Uterus (tissue), 4 donors: ENCODE results near the gene CECR2. TPM values are rescaled to one million over a fixed set of nuclear protein-coding genes. Genes with fewer than 3 reads are reported as not detected.

Experiments used
- DNase-seq, 2 donors: peaks; one replicate each; pipeline ENCODE4 v3.0.0-alpha.2; 2019 to 2020
- H3K27ac ChIP-seq, 2 donors: fragments of 200-600 bp; sonication (generic); 1 replicate in 1 of 2; 2 replicates in 1 of 2; pipeline ENCODE4 v1.5.1; 2016 to 2018
- H3K27me3 ChIP-seq, 2 donors: fragments of 200-600 bp; sonication (generic); one replicate each; pipeline ENCODE4 v1.5.1; 2018 to 2019; ENCODE audit warnings: control low read depth in 1 of 2
- H3K36me3 ChIP-seq, 2 donors: fragments of 200-600 bp; sonication (generic); one replicate each; pipeline ENCODE4 v1.5.1; 2019; ENCODE audit warnings: control low read depth in 1 of 2
- H3K4me1 ChIP-seq, 2 donors: fragments of 200-600 bp; sonication (generic); one replicate each; pipeline ENCODE4 v1.5.1; 2018 to 2019; ENCODE audit warnings: control low read depth in 1 of 2
- H3K4me3 ChIP-seq, 2 donors: fragments of 200-600 bp; sonication (generic); 1 replicate in 1 of 2; 2 replicates in 1 of 2; pipeline ENCODE4 v1.5.1; 2018 to 2019; ENCODE audit warnings: mild to moderate bottlenecking in 1 of 2
- H3K9me3 ChIP-seq, 2 donors: fragments of 200-600 bp; sonication (generic); one replicate each; pipeline ENCODE4 v1.5.1; 2019; ENCODE audit warnings: control low read depth in 1 of 2
- POLR2A ChIP-seq, 2 donors: fragments of 450-650 bp; IDR thresholded peaks; one replicate each; pipeline ENCODE4 v1.6.1; 2016; ENCODE audit warnings: antibody characterized with exemption in 2 of 2, mild to moderate bottlenecking in 1 of 2, moderate library complexity in 1 of 2
- intact Hi-C: fragments of 100-400 bp; cut with DNase I; formaldehyde crosslinking; loops from one replicate; pipeline ENCODE4 v1.15.1; 2023; ENCODE audit warnings: low total_unique reads
- total RNA-seq, 4 donors: library from RNA; depleted of rRNA in 3 of 4; stranded (reverse); fragments of >200 nt in 3 of 4; gene quantifications; one replicate each; pipeline versions ENCODE4 v1.1.0 to v1.2.4, GENCODE V29; 2014 to 2023
- TF ChIP-seq, protein P1 (sequence below), 4 experiments: fragments of 200-600 bp in 2 of 4; fragments of 450-650 bp in 2 of 4; sonication (generic) in 2 of 4; IDR thresholded peaks; one replicate each; pipeline ENCODE4 v1.5.1; 2016 to 2019; ENCODE audit warnings: antibody characterized with exemption in 4 of 4, mild to moderate bottlenecking in 2 of 4, moderate library complexity in 1 of 4
- donor health status: DM: yes; HTN: yes; CAD: no.

Gene CECR2
- total RNA-seq, 4 donors from 2014 or later, result under 0.01 to 6.3 (median 3.8) TPM

DNA sequence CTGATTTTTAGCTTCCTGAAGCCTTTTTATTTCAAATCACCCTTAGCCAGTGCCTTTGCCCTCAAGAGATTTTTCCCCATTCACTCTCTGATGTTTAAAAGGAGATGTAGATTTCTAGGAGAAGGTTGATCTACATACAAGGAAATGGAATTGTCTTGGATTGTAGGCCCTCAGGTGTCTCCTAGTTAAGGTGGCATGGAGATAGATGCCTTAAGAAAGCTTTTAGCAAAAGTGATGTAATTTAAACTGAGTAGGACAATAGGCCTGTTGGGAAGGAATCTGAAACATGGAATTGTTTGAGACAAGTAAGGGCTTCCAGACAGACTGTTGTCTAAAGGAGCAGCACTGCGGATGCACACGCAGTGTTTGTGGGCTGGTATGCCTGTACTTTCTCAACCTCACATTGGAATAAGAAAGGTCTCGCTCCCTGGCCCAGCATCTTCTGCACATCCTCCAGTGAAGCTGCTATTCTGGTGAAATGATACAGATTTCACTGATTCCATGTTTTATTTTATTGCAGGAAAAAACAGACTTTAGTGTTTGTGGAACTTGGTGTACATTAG, 124.2 kb downstream of the CECR2 start:
- no peaks in the 10 kb centered on the region for H3K4me1 ChIP-seq
- TF ChIP-seq, protein P1, sequence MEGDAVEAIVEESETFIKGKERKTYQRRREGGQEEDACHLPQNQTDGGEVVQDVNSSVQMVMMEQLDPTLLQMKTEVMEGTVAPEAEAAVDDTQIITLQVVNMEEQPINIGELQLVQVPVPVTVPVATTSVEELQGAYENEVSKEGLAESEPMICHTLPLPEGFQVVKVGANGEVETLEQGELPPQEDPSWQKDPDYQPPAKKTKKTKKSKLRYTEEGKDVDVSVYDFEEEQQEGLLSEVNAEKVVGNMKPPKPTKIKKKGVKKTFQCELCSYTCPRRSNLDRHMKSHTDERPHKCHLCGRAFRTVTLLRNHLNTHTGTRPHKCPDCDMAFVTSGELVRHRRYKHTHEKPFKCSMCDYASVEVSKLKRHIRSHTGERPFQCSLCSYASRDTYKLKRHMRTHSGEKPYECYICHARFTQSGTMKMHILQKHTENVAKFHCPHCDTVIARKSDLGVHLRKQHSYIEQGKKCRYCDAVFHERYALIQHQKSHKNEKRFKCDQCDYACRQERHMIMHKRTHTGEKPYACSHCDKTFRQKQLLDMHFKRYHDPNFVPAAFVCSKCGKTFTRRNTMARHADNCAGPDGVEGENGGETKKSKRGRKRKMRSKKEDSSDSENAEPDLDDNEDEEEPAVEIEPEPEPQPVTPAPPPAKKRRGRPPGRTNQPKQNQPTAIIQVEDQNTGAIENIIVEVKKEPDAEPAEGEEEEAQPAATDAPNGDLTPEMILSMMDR (IDR thresholded peaks at IDR 0.05), result no peak
- H3K27ac ChIP-seq, result peak overlapping the region in 1 of 2 donors; percentile 34
- H3K27me3 ChIP-seq, result no peaks in the 10 kb centered on the region
- intact Hi-C loops, result no loop called here
- peak in 1 of 2 donors; percentile 21 for DNase-seq
- H3K36me3 ChIP-seq, result no peaks in the 10 kb centered on the region
- H3K4me3 ChIP-seq, result no peak overlapping the region
- no peaks in the 10 kb centered on the region for H3K9me3 ChIP-seq

DNA sequence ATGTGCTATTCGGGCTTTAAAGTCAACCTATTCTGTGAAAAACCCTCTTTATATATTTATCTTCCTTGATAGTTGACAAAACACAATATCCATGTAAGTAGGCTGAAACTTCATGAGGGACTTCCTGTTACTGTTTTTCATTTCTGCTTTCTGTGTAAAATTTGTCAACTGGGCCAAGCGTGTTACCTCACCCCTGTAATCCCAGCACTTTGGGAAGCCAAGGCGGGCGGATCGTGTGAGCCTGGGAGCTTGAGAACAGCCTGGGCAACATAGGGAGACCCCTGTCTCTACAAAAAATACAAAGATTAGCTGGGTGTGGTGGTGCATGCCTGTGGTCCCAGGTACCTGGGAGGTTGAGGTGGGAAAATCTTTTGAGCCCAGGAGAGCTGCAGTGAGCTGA, 127.6 kb downstream of the CECR2 start:
- no peaks in the 10 kb centered on the region for H3K27me3 ChIP-seq
- no peak overlapping the region for H3K27ac ChIP-seq
- TF ChIP-seq POLR2A (IDR thresholded peaks at IDR 0.05), result no peak
- TF ChIP-seq, protein P1 (IDR thresholded peaks at IDR 0.05), result no peak
- intact Hi-C loops, result no loop called here
- no peak overlapping the region for H3K4me3 ChIP-seq
- no peaks in the 10 kb centered on the region for H3K9me3 ChIP-seq
- no peaks in the 10 kb centered on the region for H3K4me1 ChIP-seq
- DNase-seq, result no peak
- no peaks in the 10 kb centered on the region for H3K36me3 ChIP-seq

DNA sequence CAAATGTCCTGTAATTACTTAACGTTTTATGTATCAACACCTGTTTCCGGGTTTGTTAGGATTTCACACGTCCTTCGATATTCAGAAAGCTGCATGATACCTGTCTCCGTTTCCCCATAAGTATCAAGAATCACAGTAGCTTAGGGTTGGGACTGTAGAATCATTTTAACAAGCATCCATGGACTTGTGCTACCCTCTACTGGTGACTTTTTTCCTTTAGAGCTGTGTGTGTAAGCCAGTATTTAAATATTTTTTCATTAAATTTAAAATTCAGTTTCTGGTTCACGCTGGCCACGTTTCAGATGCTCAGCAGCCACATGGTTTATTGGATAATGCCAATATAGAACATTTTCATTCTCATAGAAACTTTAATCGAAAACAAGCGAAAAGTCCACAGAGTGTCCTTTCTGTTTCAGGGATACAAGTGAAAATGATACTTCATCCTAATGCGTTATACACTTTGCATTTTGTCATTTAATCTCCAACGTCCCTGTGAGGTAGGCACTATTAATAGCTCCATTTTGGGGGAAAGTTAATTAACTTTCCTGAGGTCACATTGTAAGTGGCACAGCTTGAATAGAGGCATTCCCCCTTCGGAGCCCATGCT, 132.5 kb downstream of the CECR2 start:
- Histone ChIP-seq H3K27me3 (no peaks in the 10 kb centered on the region), H3K9me3 (no peaks in the 10 kb centered on the region), H3K36me3 (no peaks in the 10 kb centered on the region), H3K27ac (no peak overlapping the region), H3K4me1 (no peaks in the 10 kb centered on the region), H3K4me3 (no peak overlapping the region)
- peak in 1 of 2 donors; percentile 20 for DNase-seq
- TF ChIP-seq, protein P1 (IDR thresholded peaks at IDR 0.05), result peak; percentile 37 to 79 (median 56)
- no peak for TF ChIP-seq POLR2A (IDR thresholded peaks at IDR 0.05)
- intact Hi-C loops, result loop anchor here (5.0 kb wide), 1 partner anchor 329 kb away; no protein-coding TSS in a partner anchor

- Histone ChIP-seq H3K4me1 (no peaks in the 10 kb centered on the region), H3K9me3 (no peaks in the 10 kb centered on the region), H3K36me3 (no peaks in the 10 kb centered on the region), H3K27ac (no peak overlapping the region), H3K4me3 (no peak overlapping the region), H3K27me3 (no peaks in the 10 kb centered on the region)
- TF ChIP-seq, protein P1 (IDR thresholded peaks at IDR 0.05), result no peak
- TF ChIP-seq POLR2A (IDR thresholded peaks at IDR 0.05), result no peak
- intact Hi-C loops, result no loop called here
- no peak for DNase-seq
These were observed 138.8 kb downstream of the CECR2 start for GRCh38 chr22:17508110-17508509.

DNA sequence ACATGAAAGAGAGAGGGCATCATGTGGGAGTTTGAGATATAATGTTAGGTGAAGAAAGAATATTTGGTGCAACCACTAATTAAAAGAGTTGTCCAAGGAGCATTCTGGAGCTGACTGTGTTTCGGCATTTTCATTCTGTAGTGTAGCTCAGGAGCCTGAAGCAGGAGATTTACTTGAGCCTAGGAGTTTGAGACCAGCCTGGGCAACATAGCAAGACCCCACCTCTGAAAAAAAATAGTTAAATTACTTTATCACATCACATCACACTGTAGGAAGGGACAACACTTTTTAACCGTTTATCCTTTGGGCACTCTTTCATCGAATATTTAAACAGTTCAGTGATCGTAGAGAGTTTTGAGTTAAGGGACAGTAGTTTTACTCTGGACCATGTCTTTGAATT, 143.7 kb downstream of the CECR2 start:
- H3K27ac ChIP-seq, result no peak overlapping the region
- H3K36me3 ChIP-seq, result no peaks in the 10 kb centered on the region
- no peaks in the 10 kb centered on the region for H3K4me1 ChIP-seq
- no peaks in the 10 kb centered on the region for H3K27me3 ChIP-seq
- no peaks in the 10 kb centered on the region for H3K9me3 ChIP-seq
- DNase-seq, result no peak
- intact Hi-C loops, result no loop called here
- no peak for TF ChIP-seq POLR2A (IDR thresholded peaks at IDR 0.05)
- TF ChIP-seq, protein P1 (IDR thresholded peaks at IDR 0.05), result no peak
- no peak overlapping the region for H3K4me3 ChIP-seq
